GM12873 (cell line): ENCODE results near the gene MISP.

Experiments
- CTCF ChIP-seq: IDR thresholded peaks from 2 replicates; pipeline ENCODE4 v1.5.1; 2012; ENCODE audit warnings: low read depth, mild to moderate bottlenecking, moderate library complexity, low read length, control low read depth; ENCODE audit not compliant: insufficient read depth; ENCODE audit errors: missing control alignments

MISP gene

GRCh38 chr19:750640-751423, at the start of gene MISP:
TSS of gene MISP (plus strand) at chr19:751112. CDS start at chr19:756947, 5,835 bp downstream.
- TF ChIP-seq CTCF = no peak

GRCh38 chr19:703329-703650, 47.6 kb upstream of the MISP start:
- no peak for TF ChIP-seq CTCF

GRCh38 chr19:703651-704446, 47.1 kb upstream of the MISP start:
- no peak for TF ChIP-seq CTCF

GRCh38 chr19:704447-704741, 46.5 kb upstream of the MISP start:
- TF ChIP-seq CTCF = no peak

GRCh38 chr19:708154-709143, 42.5 kb upstream of the MISP start, which contains the start of gene PALM:
TSS of gene PALM (plus strand) at chr19:708935. CDS start at chr19:709147, 212 bp downstream.
- no peak for TF ChIP-seq CTCF

GRCh38 chr19:709196-709964, 41.5 kb upstream of the MISP start:
- TF ChIP-seq CTCF = no peak
